ENCODE measurements around the gene DCTPP1.

DNA sequence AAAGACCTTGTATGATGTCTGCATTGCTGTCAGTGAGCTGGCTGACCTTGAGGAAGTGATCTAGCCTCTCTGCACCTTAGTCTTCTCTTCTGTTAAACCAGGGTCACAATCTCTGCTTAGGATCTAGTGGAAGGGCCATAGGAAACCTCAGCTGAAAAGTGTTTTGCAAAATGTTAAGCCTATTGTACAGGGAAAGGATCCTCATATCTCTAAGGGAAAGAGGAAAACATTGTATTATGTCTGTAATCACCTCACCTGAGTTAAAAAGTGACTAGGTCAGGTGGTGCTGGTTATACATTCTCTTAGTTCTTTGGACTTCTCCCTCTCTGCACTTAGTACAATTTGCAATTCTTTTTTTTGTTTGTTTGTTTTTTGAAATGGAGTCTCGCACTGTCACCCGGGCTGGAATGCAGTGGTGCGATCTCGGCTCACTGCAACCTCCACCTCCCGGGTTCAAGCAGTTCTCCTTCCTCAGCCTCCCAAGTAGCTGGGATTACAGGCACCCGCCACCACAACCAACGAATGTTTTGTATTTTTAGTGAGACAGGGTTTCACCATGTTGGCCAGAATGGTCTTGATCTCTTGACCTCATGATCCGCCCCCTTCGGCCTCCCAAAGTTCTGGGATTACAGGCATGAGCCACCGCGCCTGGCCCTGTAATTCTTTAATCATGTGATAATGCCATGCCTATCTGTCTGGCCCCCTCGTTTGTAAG is 17.8 kb upstream of the DCTPP1 start:
- TF ChIP-seq POLR2A (IDR thresholded peaks at IDR 0.05; ENCODE audit: low read depth, low read length) = no peak
- TF ChIP-seq TAF1 (IDR thresholded peaks at IDR 0.05; ENCODE audit: borderline replicate concordance, low read depth, low read length) = no peak
- no peak for TF ChIP-seq POLR2AphosphoS5 (IDR thresholded peaks at IDR 0.05; ENCODE audit: low read depth, low read length)

Data from GM12892 (cell line).